GM21381 (cell line): Measurements from ENCODE around the gene STK32A.
A peak's percentile ranks its signal among the peaks of the same experiment; 100 is the strongest.

ENCODE experiments used
- ATAC-seq: cut with Tn5 transposase; IDR thresholded peaks from one replicate; pipeline ENCODE4 v1.9.1; 2021; ENCODE audit warnings: mild to moderate bottlenecking, moderate library complexity; ENCODE audit not compliant: unreplicated experiment

Gene STK32A

DNA sequence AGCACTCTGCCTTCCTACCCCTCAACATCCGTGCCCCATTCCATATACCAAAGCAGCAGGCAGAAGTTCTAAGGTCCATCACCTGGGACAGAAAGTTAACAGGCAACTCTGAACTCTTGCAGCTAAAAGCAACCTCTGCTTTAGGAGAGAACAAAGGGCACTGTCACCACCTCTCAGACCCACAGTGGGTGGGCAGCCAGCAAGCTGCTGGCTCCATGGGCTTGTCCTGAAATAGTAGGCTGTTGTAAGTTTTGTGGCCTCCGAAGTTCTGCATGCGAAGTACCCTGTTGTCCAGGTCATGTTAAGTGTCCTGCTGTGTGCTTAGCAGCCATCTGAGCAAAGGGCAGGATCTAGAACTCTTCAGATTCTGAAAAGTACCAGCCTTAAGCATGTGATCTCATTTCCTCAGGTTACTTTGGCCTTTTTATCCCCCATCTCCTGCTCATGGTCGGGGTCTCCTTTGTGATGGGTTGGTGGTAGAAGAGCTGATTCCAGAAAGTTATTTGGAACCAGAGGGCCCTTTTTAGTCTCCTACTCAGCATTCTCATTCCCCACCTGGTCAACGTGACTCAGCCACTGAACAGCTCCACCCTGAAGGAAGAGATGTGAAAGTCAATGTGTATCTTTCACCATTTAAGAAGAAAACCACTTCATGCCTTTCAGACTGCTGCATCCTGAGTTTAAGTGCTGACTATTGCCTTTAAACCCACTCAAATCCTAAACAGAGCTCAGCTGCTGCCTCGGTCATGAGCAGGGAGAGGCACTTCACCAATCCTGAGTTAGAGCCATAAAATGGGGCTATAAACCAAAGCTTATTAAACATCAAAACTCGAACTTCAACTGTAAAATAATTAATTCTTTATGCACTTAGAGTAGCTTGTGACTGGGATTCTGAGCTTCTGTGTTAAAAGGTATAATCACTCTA lies 153.6 kb downstream of the STK32A start:
- ATAC-seq: no peak

DNA sequence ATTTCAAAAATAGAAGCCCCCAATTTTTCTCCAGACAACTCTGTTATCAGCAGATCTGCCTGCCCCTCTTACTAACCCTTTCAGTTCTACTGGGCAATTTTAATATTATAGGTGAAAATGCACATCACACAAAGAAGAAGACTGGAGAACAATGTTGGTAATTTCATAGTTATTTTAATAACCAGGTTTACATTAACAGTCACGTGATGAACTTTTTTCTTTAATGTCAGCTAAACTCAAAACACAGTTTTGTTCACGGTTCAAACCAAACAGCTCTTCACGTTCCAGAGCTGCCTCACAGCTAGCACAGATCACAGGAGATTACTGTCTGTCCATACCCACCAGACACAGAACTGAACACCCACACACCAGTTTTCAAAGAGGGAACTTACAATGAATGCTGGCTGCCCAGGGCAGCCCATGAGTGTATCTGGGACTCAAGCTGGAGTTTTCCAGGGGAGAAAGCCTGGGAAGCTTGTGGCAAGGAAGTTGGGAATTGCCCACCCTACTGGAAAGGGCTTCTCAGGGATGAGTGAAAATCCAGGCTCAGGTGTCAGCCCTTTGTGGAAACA lies 155.9 kb downstream of the STK32A start:
- no peak for ATAC-seq

DNA sequence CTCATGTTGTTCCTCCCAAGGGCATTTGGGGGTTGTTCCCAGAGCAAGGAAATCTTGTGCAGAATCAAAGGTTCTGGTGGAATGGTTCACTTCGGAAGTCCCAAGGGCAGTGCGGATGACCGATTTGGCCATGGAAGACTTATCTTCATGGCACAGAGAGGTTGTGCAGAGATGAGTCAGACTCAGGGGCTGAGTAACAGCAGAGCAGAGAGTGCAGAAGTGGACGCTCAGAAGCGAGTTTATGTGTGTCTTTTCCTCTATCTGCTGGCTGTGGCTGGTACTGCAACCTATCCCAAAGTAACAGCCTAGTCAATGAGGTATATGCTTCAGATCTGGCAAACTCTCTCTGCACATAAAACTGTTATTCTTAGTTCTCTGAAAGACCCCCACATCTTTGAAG lies 157.0 kb downstream of the STK32A start:
- peak; percentile 78 for ATAC-seq

DNA sequence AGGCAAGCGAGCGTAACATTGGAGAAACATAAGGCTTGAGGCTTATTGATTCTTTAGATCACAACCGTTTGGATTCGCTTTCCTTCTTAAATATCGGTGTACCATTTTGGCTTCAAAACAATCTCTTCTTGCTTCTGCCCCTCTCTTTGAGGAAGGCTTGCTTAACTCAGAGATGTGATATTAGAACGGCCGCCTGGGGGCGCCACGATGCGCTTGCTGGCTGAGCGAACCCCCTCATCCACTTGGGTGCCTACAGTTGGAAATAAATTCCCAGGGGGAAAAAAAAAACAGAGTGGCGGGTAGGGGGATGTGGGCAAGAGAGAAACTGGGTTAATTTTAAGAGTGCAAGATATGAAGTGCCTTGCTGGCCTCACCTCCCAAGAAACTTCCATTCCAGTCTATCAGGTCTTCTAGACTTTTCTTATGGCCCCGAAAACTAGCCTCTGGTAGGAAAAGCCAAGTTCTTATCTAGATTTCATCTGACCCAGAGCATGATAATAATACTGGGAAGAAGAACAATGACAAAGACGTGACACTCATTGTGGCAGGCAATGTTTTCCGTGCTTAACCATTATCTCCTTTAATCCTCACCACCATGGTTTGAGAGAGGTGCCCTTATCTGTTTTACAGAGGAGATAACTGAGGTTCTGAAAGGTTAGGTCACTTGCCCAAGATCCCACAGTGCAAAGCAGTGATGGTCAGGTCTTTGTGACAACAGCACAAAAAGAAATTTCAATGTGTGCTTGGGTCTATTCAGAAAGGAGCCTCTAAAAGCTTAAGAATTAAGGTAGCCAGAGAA lies 159.2 kb downstream of the STK32A start:
- no peak for ATAC-seq

DNA sequence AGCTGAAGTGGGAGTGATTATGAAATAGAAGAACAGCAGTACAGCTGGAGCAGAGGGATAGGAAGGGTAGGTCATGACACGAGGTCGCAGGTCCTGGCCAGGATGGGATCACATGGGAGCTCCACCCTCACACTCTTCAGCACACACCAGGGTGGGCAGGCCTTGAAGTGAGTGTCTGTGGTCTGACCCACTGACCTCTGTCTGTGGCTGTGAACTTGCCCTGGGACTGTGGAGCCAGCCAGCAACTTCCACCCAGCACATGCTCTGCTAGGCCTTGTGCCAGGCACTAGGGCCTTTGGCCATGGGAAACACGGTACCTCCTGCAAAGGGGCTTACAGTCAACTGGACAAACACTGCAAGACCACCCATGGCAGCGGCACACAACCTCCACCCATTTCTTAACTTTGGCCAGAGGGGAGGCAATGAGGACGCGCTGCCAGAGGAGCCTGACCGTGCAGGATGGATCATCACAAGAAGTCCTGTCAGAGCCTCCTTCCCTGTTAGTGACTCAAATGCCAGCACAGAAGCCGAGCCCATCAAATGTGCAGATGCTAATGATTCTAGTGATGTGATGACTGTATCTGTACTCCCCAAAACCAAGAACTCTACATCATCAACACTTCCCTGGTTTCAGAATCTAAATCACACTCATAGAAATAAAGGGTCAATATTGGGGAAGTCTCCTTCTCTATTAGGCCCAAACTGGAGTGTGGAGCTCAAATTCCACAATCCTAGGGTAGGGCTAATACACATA lies 161.4 kb downstream of the STK32A start:
- ATAC-seq: no peak

DNA sequence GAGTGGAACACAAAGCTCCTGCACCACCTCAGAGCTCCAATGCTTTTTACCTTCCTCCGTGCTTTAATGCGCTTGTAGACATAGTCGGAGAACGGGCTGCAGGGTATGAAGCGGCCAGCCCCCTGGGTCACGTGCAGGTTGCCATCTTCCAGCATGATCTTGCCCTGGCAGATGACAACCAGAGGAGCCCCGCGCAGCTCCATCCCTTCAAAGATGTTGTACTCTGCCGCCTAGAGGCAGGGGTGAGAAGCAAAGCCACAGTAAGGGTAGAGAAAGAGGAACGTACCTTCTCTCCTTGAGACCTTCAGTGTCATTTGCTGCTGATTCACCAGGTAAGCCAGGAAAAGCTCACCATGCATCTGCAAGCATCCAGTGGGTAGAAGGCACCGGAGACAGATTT lies 162.8 kb downstream of the STK32A start:
- no peak for ATAC-seq

DNA sequence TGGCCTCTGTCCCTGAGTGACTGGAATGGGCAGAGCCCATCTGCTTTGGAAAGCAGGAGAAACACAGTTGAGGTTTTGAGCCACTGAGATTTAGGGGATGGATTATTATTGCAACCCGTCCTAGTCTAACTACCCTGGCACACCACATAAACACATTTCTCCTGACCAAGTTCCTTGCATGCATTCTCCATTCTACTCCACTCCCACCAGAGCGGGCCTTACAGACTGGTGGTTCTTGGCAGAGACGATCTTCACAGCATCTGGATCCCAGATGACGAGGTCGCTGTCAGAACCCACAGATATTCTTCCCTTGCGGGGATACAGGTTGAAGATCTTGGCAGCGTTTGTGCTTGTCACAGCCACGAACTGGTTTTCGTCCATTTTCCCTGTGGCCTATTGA lies 164.0 kb downstream of the STK32A start:
- ATAC-seq: no peak

DNA sequence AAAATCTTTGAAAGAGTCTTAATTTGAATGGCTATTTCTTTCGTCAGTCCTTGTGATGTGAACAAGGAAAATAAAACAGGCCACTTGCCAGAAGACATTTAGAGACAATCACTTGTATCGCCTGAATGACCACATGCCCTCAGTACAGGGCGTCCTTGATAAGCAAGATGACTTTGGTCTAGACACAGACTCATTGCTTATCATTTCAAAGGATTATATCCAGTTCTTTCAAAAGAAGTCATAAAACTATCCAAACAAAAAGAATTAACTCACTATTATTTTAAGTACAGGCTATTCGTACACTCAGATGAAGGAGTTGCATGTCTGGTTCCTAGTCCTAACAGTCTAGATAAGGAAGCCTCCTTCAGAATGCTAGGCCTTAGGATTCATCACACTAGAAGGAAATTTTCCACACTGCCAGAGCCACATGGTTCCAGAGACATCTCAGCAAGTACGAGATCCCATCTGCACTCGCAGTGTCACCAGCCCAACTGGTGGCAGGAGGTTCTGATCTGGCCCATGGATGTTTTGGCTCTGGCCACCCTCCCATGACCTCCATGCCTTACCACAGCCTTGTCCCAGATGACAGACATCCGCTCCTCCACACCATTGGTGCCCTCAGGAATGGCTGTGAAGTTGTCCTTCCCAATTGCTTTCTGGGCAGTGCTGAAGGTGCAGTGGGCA lies 165.4 kb downstream of the STK32A start:
- no peak for ATAC-seq

DNA sequence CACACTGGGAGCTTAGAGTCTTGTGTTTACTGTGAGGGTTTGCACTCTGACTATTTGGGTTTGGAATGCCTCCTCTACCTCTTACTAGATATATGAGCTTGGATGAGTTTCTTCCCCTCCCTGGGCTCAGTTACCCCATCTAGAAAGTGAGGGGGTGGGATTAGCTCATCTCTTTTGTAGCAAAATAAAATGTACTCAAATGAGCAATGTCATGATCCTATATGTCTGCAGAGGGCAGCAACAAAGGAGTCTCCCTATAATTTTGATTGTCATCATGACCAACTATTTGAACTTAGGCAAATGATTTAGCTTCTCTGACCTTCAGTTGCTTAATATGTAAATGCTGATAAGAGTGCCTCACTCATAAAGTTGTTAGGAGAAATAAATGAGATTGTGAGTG lies 166.1 kb downstream of the STK32A start:
- no peak for ATAC-seq

DNA sequence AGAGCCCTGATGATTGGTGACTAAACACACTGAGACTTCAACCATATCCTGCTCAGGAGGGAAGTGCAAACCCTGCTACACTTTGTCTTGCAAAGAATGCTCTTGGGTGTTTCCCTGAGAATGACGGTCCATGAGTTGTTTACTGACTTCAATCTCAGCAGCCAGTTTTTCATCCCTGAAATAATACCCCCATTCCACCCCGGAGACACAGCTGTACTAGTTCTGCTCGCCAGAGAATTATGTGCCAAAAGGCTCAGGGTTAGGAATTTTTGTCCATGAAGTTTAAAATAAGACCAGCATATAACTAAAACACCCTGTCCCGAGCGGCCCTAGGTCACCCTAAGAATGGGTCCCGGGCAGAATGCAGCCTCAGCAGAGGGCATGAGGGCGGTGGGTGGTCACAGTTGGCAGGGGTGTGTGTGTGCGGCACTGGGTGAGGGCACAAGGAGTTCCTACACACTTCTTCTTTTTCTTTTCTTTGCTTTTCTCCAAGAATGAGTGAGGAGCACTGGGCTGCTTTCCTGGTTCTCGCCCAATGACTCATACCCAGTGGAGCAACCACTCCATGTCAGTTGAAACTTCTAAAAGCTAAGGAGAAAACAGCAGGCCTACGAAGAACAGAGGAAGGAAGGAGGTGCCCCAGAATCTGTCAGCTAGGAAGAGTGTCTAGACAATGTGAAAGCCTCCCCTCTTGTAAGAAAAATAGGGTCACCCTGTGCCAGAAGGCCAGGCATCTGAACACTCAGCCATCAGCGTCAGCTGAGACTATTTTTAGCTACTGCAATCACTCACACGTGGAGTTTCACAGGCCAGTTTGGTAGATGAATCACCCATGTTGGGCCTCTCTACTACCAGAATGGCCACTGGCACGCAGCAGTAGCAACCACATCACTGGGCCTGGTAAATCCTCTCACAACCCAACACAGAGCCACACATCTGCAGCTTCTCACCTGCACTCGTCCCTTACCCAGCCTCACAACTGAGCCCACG lies 169.1 kb downstream of the STK32A start:
- ATAC-seq: peak; percentile 94

DNA sequence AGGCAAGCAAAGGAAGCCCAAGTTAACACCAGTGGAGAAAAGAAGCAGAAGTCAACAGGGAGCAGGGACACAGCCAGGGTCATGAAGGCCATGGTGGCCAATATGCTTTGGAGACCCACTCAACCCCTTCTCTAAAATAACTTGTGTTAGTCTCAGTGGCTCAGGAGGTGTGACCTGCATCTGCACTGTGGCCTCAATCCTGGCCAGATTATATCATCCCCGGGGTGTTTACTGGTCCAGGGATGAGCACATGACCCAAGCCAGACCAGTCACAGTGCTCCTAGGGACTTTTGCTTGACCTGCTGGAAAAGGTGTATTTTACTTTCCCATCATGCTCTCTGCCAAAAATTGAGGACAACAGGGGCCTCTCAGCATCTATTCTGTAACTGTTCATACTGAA lies 169.9 kb downstream of the STK32A start:
- peak; percentile 26 for ATAC-seq

DNA sequence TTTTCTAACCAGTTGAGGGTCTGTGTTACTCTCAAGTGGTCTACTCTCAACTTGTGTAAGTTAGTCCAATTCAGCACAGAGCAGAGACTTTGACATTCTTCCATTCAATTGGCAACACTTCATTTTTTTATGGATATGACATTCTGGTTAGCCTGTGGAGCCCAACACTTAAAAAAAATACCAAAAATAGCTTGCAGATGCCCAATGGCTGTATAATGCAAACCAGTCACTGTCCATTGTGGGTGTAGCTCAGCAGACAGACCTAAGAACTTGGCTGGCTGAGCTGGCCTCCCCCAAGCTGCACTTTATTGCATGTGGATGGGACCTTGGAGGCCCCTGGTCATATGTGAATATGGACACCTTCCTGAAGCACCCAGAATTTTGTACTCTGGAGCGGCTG lies 171.8 kb downstream of the STK32A start:
- no peak for ATAC-seq

DNA sequence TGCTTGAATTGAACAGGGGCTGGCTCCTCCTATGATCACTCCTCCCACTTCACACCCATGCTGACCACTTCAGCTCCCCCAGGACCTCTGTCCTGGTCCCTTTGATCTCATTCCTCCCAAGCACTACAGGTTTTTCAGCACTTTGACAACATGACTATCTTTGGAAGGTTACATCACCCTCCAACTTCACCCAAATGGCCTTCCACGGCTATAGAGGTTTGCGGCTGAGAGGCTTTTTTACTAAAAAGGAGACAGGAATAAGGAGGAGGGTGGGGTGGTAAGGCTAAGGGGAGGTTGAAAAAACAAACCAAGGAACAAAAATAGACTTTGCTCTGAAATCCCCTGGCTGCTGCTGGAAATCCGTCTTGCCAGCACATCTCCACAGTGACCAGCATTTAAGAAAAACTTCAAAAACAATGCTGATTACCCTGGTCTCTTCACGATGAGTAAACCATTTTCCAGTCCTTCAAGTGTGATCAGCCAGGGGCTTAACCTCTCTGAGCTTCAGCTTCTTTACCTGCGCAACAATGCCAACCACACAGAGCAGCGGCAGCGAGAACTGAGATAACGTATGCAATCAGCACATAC lies 172.4 kb downstream of the STK32A start:
- ATAC-seq: no peak

DNA sequence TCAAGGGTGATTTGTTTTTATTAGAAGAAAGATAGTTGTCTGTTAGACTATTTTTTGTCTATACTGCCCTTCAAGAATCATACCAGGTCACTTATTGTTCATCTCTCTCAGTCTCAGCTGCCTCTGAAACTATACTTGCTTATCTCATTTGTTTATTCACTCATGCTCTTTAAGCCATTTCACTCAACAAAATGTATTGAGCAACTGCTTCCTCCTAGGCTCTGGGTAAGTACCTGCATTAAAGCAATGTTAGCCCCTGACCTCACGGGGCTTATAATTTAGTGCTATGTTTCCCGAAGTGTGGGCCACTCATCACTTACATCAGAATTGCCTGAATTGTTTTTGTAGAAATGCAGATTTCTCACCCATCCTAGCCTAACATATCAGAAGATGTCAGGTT lies 174.2 kb downstream of the STK32A start:
- no peak for ATAC-seq

DNA sequence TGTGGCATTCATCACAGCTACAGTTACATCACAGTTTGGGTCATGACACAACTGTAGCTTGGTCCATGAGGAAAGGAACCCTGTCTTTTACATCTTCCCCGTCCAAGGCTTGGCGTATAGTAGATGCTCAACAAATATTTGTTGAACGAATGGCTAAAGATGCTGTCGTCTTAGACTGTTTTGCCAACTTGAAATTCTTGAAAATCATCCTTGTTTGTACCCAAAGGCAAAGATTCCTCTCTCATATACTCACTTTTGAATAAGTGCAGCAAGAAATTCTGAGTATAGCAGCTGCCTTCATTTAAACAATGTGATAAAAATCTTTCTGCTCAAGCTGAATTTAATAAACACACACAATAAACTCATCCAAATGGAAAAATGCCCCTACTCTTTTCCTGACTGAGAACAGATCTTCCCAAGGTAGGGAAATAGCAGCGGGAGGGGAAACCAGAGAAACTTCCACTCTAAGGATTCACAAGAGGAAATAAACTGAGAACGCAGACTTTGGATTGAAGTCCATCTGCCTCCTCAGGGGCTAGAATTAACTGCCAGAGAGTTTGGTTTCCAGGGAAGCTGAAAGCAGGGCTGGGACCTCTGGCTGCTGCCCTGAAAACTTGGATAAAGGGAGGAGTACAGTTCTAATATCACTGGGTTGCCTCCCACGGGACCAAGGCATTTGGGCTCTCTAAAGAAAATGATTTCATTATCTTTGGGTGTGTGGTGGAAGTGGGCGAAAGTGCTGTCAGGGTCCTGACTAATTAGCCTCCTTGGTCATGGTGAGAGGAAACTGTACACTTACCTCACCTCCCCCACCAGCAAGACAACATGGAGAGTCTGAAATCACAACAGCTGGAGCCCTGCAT lies 175.9 kb downstream of the STK32A start:
- no peak for ATAC-seq

DNA sequence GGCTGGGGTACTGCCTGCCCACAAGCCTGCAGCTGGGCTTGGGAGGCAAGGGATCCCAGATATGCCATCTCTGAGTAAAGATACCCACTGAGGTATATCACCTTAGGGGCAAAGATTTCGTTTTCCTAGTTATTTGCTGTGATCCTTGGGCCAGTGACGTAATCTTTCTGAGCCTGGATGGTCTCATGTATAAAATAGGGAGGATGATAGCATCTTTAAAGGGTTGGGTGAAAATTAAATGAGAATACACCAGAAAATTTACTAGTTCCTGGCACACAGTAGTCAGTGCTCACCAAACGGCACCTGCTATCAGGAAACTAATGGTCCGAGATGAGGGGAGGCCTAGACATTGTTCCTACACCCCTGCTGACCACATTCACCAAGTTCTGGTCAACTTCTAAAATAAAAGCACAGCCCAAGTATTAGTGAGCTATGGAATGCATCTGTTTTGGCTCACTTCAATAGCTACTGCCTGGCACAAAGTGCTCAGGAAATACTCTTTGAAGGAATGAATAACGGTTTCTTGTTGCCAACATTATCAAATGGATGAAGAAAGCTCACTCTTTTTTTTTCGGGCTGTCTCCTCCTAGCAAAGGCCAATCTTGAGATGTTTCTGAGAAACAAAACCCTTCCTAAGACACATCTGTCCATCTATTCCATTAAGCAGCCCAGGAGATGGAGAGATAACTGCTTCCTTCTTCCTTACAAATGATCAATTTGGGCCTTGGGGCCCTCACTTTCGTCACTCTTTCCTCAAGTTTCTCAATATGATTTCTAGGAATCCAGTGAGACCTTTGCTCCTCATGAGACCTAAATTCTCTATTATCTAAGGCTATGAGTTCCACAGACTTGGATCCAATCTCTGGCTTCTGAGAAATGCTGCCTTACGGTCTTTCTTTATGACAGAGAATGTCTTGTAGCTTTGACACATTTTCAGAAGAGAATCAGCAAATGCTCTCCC lies 176.8 kb downstream of the STK32A start:
- ATAC-seq: no peak

DNA sequence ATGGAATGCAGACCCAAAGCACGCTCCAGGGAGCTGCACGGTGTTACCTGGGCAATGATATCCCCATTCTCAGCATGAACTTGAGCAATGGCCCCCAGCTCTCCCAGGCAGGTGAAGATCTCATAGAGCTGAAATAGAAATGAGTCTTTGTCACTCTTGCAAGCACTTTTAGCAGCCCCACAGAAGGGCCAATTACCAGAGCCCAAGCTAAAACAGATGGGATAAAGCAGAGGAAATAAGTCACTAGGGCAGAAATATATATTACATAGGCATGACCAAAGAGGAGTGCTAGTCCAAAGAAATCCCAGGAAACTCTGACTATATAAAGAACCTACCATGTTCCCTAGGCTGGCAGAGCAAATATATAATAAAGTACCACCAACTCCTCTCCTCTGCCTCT lies 177.7 kb downstream of the STK32A start:
- no peak for ATAC-seq
